Activated CD4-positive, alpha-beta T cell treated with anti-CD3 and anti-CD28 coated beads, Interleukin-2, amount 10 ng/mL, durations not matched to agents 7 days and 5 days (primary cell): ENCODE data around the gene YWHAQ. TPM values are rescaled to one million over a fixed set of nuclear protein-coding genes. Genes with fewer than 3 reads are reported as not detected.

Experiments used
- total RNA-seq, 2 experiments: library from RNA; stranded (reverse); gene quantifications; one replicate each; pipeline ENCODE4 v1.2.3, GENCODE V29; 2021

Gene YWHAQ
- total RNA-seq, 2 experiments from 2014 or later = 308 to 322 TPM

Other genes with a start within 250 kb of the YWHAQ start
- 100 to 1,000 TPM in 1 of 2 experiments, 10 to 100 TPM in 1; 93.9 to 104 TPM for gene ITGB1BP1, start 207.5 kb downstream of the YWHAQ start, total RNA-seq
- gene CPSF3, start 207.3 kb downstream of the YWHAQ start, total RNA-seq = 10 to 100 TPM; 46.9 to 58.2 TPM
- 10 to 100 TPM; 58.1 to 64.4 TPM for gene IAH1, start 156.4 kb downstream of the YWHAQ start, total RNA-seq
- 10 to 100 TPM; 23.0 to 24.4 TPM for gene ADAM17, start 75.2 kb downstream of the YWHAQ start, total RNA-seq
- gene TAF1B, start 212.5 kb upstream of the YWHAQ start, total RNA-seq = 10 to 100 TPM; 30.6 to 36.2 TPM